H9 (cell line): Measurements from ENCODE around the gene PRKCB. TPM values are rescaled to one million over a fixed set of nuclear protein-coding genes. Genes with fewer than 3 reads are reported as not detected.

Experiments used
- DNase-seq: peaks from one replicate; pipeline ENCODE4 v3.0.0-alpha.2; 2017
- H2AFZ ChIP-seq: one replicate; pipeline ENCODE4 v1.6.1; 2013; ENCODE audit warnings: mild to moderate bottlenecking, low read length, control low read depth, moderate library complexity
- H2AK5ac ChIP-seq: 2 replicates; pipeline ENCODE4 v1.6.1; 2013; ENCODE audit warnings: low read length, control low read depth, mixed read lengths; ENCODE audit not compliant: insufficient read length
- H2BK120ac ChIP-seq: one replicate; pipeline ENCODE4 v1.6.1; 2013; ENCODE audit warnings: low read depth, mild to moderate bottlenecking, low read length, control low read depth, inconsistent platforms; ENCODE audit not compliant: poor library complexity, severe bottlenecking
- H2BK12ac ChIP-seq: 2 replicates; pipeline ENCODE4 v1.6.1; 2013; ENCODE audit warnings: low read length, control low read depth, mixed read lengths, low read depth; ENCODE audit not compliant: insufficient read length
- H2BK15ac ChIP-seq: 2 replicates; pipeline ENCODE4 v1.6.1; 2013; ENCODE audit warnings: low read depth, low read length, control low read depth
- H2BK20ac ChIP-seq: one replicate; pipeline ENCODE4 v1.6.1; 2013; ENCODE audit warnings: low read depth, mild to moderate bottlenecking, low read length, control low read depth, inconsistent platforms; ENCODE audit not compliant: poor library complexity, severe bottlenecking
- H2BK5ac ChIP-seq: 2 replicates; pipeline ENCODE4 v1.6.1; 2013; ENCODE audit warnings: low read length, control low read depth, mixed read lengths; ENCODE audit not compliant: insufficient read length
- H3K14ac ChIP-seq: 2 replicates; pipeline ENCODE4 v1.6.1; 2013; ENCODE audit warnings: low read length, control low read depth; ENCODE audit not compliant: insufficient read depth
- H3K18ac ChIP-seq: 2 replicates; pipeline ENCODE4 v1.6.1; 2013; ENCODE audit warnings: low read depth, mild to moderate bottlenecking, mixed read lengths, low read length, control low read depth; ENCODE audit not compliant: insufficient read length
- H3K23ac ChIP-seq: 2 replicates; pipeline ENCODE4 v1.6.1; 2013; ENCODE audit warnings: low read length, control low read depth, mixed read lengths, low read depth; ENCODE audit not compliant: insufficient read length
- H3K23me2 ChIP-seq: 2 replicates; pipeline ENCODE4 v1.6.1; 2013; ENCODE audit warnings: low read depth, mild to moderate bottlenecking, mixed read lengths, low read length, control low read depth; ENCODE audit not compliant: insufficient read length, poor library complexity, severe bottlenecking
- H3K27ac ChIP-seq: 2 replicates; pipeline ENCODE4 v1.5.1; 2013; ENCODE audit warnings: low read length, control low read depth, mixed read lengths, low read depth; ENCODE audit not compliant: insufficient read length
- H3K27me3 ChIP-seq: 2 replicates; pipeline ENCODE4 v1.6.1; 2013; ENCODE audit warnings: low read length, control low read depth, inconsistent platforms; ENCODE audit not compliant: insufficient read depth
- H3K4ac ChIP-seq: 2 replicates; pipeline ENCODE4 v1.6.1; 2013; ENCODE audit warnings: low read depth, mild to moderate bottlenecking, control low read depth, inconsistent platforms, low read length, moderate library complexity
- H3K4me1 ChIP-seq: 2 replicates; pipeline ENCODE4 v1.6.1; 2013; ENCODE audit warnings: low read length, control low read depth, inconsistent platforms; ENCODE audit not compliant: insufficient read depth
- H3K4me2 ChIP-seq: 2 replicates; pipeline ENCODE4 v1.6.1; 2013; ENCODE audit warnings: low read length, control low read depth, mixed read lengths; ENCODE audit not compliant: insufficient read length, insufficient read depth
- H3K56ac ChIP-seq: 2 replicates; pipeline ENCODE4 v1.6.1; 2013; ENCODE audit warnings: low read depth, mild to moderate bottlenecking, mixed read lengths, low read length, control low read depth; ENCODE audit not compliant: insufficient read length
- H3K79me1 ChIP-seq: 2 replicates; pipeline ENCODE4 v1.6.1; 2013; ENCODE audit warnings: low read depth, mild to moderate bottlenecking, moderate library complexity, low read length, control low read depth, inconsistent platforms; ENCODE audit not compliant: insufficient read depth, poor library complexity, severe bottlenecking
- H3K79me2 ChIP-seq: 2 replicates; pipeline ENCODE4 v1.6.1; 2013; ENCODE audit warnings: low read length, control low read depth, inconsistent platforms; ENCODE audit not compliant: insufficient read depth
- H3K9ac ChIP-seq: 2 replicates; pipeline ENCODE4 v1.6.1; 2013; ENCODE audit warnings: low read length, control low read depth, mixed read lengths; ENCODE audit not compliant: insufficient read length; ENCODE audit errors: extremely low read depth
- H3K9me3 ChIP-seq: one replicate; pipeline ENCODE4 v1.6.1; 2013; ENCODE audit warnings: low read depth, low read length, inconsistent platforms; ENCODE audit not compliant: control insufficient read depth
- H3T11ph ChIP-seq: one replicate; pipeline ENCODE4 v1.6.1; 2013; ENCODE audit warnings: mild to moderate bottlenecking, low read length, control low read depth, inconsistent platforms
- H4K20me1 ChIP-seq: one replicate; pipeline ENCODE4 v1.6.1; 2013; ENCODE audit not compliant: control insufficient read depth, insufficient read length, insufficient read depth
- H4K5ac ChIP-seq: 2 replicates; pipeline ENCODE4 v1.6.1; 2013; ENCODE audit warnings: low read depth, mild to moderate bottlenecking, mixed read lengths, low read length, control low read depth; ENCODE audit not compliant: insufficient read length
- H4K8ac ChIP-seq: replicated peaks from 2 replicates; pipeline ENCODE4 v1.6.1; 2013; ENCODE audit warnings: low read length, control low read depth, mixed read lengths, low read depth; ENCODE audit not compliant: insufficient read length
- H4K91ac ChIP-seq: 2 replicates; pipeline ENCODE4 v1.6.1; 2013; ENCODE audit warnings: low read depth, mild to moderate bottlenecking, moderate library complexity, mixed read lengths, low read length, control low read depth; ENCODE audit not compliant: insufficient read length
- H3K27ac Mint-ChIP-seq, 3 experiments: 2 replicates in 2 of 3; 3 replicates in 1 of 3; pipeline ENCODE4 v1.8.0; 2020 to 2021; ENCODE audit warnings: mixed read lengths in 3 of 3, mild to moderate bottlenecking in 1 of 3, moderate library complexity in 1 of 3
- H3K27me3 Mint-ChIP-seq: 2 replicates; pipeline ENCODE4 v1.8.0; 2021; ENCODE audit warnings: low read depth, mild to moderate bottlenecking, moderate library complexity, mixed read lengths
- H3K36me3 Mint-ChIP-seq, 3 experiments: 2 replicates in 2 of 3; 3 replicates in 1 of 3; pipeline ENCODE4 v1.8.0; 2020 to 2021; ENCODE audit warnings: low read depth in 3 of 3, mixed read lengths in 3 of 3; ENCODE audit not compliant: insufficient read depth in 1 of 3
- H3K4me1 Mint-ChIP-seq, 2 experiments: 2 replicates each; pipeline ENCODE4 v1.8.0; 2020; ENCODE audit warnings: mixed read lengths in 2 of 2
- H3K4me3 Mint-ChIP-seq, 2 experiments: 2 replicates in 1 of 2; 3 replicates in 1 of 2; pipeline ENCODE4 v1.8.0; 2020 to 2021; ENCODE audit warnings: mild to moderate bottlenecking in 2 of 2, mixed read lengths in 2 of 2, moderate library complexity in 1 of 2
- H3K9me3 Mint-ChIP-seq, 2 experiments: 2 replicates in 1 of 2; 3 replicates in 1 of 2; pipeline ENCODE4 v1.8.0; 2020; ENCODE audit warnings: mild to moderate bottlenecking in 2 of 2, mixed read lengths in 2 of 2, moderate library complexity in 1 of 2
- WGBS: extraction: QIAGEN DNeasy Blood & Tissue Kit; methylation state at CpG from one replicate; pipeline ENCODE4 v1.1.7; 2013; ENCODE audit warnings: missing lambda C conversion rate, low lambda C conversion rate, mixed read lengths; ENCODE audit not compliant: insufficient read length; ENCODE audit errors: extremely low coverage; 5-methylcytosine and 5-hydroxymethylcytosine counted together
- total RNA-seq: library from RNA; stranded (reverse); gene quantifications from 2 replicates; pipeline ENCODE4 v1.2.1, GENCODE V29; 2021
- TF ChIP-seq, protein P1 (sequence below): fragments of 200-600 bp; sonication (generic); conservative IDR thresholded peaks from 3 replicates; pipeline ENCODE4 v1.8.0; 2021; ENCODE audit warnings: antibody characterized with exemption, mild to moderate bottlenecking

The PRKCB gene
- total RNA-seq, 1 experiment from 2014 or later = 7.0 TPM

DNA sequence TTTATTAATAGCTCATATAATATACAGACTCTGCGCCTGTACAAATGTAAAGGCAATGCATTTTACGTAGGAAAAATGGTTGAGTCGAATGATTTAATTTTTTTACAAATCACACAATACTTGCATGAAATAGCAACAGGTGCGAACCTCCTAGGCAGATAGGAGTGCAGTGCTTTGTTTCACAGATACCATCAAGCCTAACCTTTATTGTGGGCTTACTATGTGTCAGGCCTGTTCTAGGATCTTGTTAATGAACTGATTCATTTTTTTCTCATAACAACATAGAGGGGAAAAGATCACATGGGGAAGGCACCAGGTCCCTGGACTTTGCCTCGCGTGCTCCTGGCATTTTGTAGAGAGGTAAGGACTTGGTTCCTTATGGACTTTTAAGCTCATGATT is 107.8 kb downstream of the PRKCB start:
- Histone ChIP-seq H2BK20ac (no peak overlapping the region), H3K18ac (no peak overlapping the region), H2BK12ac (no peak overlapping the region), H3K23me2 (no peaks in the 10 kb centered on the region), H2BK15ac (no peak overlapping the region), H4K5ac (no peak overlapping the region), H3K79me1 (no peaks in the 10 kb centered on the region), H2AFZ (no peak overlapping the region), H4K20me1 (no peaks in the 10 kb centered on the region), H3K27me3 (no peaks in the 10 kb centered on the region), H4K8ac (no peak overlapping the region), H3K27ac (no peak overlapping the region), H3K23ac (no peak overlapping the region), H3K9ac (no peak overlapping the region), H2BK120ac (no peak overlapping the region), H3K4ac (no peak overlapping the region), H3K79me2 (no peaks in the 10 kb centered on the region), H2AK5ac (no peak overlapping the region), H2BK5ac (no peak overlapping the region), H3T11ph (no peak overlapping the region), H3K56ac (no peak overlapping the region), H3K4me2 (no peak overlapping the region), H3K9me3 (no peaks in the 10 kb centered on the region), H4K91ac (no peak overlapping the region), H3K14ac (no peak overlapping the region), H3K4me1 (0 out of 2 replicates have a peak, but pooled peaks cover 5% of the 10 kb centered on the region)
- TF ChIP-seq, protein P1, sequence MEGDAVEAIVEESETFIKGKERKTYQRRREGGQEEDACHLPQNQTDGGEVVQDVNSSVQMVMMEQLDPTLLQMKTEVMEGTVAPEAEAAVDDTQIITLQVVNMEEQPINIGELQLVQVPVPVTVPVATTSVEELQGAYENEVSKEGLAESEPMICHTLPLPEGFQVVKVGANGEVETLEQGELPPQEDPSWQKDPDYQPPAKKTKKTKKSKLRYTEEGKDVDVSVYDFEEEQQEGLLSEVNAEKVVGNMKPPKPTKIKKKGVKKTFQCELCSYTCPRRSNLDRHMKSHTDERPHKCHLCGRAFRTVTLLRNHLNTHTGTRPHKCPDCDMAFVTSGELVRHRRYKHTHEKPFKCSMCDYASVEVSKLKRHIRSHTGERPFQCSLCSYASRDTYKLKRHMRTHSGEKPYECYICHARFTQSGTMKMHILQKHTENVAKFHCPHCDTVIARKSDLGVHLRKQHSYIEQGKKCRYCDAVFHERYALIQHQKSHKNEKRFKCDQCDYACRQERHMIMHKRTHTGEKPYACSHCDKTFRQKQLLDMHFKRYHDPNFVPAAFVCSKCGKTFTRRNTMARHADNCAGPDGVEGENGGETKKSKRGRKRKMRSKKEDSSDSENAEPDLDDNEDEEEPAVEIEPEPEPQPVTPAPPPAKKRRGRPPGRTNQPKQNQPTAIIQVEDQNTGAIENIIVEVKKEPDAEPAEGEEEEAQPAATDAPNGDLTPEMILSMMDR = no peak
- H3K36me3 Mint-ChIP-seq = no peaks in the 10 kb centered on the region
- DNase-seq = no peak
- H3K9me3 Mint-ChIP-seq = no peaks in the 10 kb centered on the region
- WGBS = no CpG with 5 or more reads among the region's 6 CpGs
- no peak overlapping the region for H3K4me3 Mint-ChIP-seq
- no peak overlapping the region for H3K27ac Mint-ChIP-seq
- H3K27me3 Mint-ChIP-seq = peaks cover 10% of the 10 kb centered on the region; the same call in 1 of the 2 replicates
- peaks cover 8 to 13% of the 10 kb centered on the region in 2 experiments for H3K4me1 Mint-ChIP-seq
